Type B pancreatic cell (in vitro differentiated cells): Measurements from ENCODE around the gene AFMID. TPM values are rescaled to one million over a fixed set of nuclear protein-coding genes. Genes with fewer than 3 reads are reported as not detected.

Experiments used
- DNase-seq: peaks from one replicate; pipeline ENCODE4 v3.0.0; 2021; ENCODE audit warnings: mixed read lengths; ENCODE audit not compliant: unreplicated experiment; ENCODE audit errors: extremely low spot score
- H3K27ac Mint-ChIP-seq: 2 replicates; pipeline ENCODE4 v1.8.0; 2021; ENCODE audit warnings: mild to moderate bottlenecking, mixed read lengths
- H3K27me3 Mint-ChIP-seq: 2 replicates; pipeline ENCODE4 v1.8.0; 2021; ENCODE audit warnings: mixed read lengths
- H3K36me3 Mint-ChIP-seq: 2 replicates; pipeline ENCODE4 v1.8.0; 2021; ENCODE audit warnings: mixed read lengths
- H3K4me1 Mint-ChIP-seq: one replicate; pipeline ENCODE4 v1.8.0; 2021; ENCODE audit warnings: mixed read lengths; ENCODE audit not compliant: unreplicated experiment
- H3K4me3 Mint-ChIP-seq: 2 replicates; pipeline ENCODE4 v1.8.0; 2021; ENCODE audit warnings: mild to moderate bottlenecking, mixed read lengths
- H3K9me3 Mint-ChIP-seq: 2 replicates; pipeline ENCODE4 v1.8.0; 2021; ENCODE audit warnings: mixed read lengths
- total RNA-seq: library from RNA; stranded (reverse); gene quantifications from 2 replicates; pipeline ENCODE4 v1.2.1, GENCODE V29; 2021; ENCODE audit warnings: low replicate concordance
- TF ChIP-seq, protein P1 (sequence below): fragments of 200-600 bp; sonication (generic); conservative IDR thresholded peaks from 2 replicates; pipeline ENCODE4 v1.5.0; 2021; ENCODE audit warnings: antibody characterized with exemption, mild to moderate bottlenecking

The AFMID gene
- total RNA-seq, 1 donor from 2014 or later: 30.5 TPM

DNA sequence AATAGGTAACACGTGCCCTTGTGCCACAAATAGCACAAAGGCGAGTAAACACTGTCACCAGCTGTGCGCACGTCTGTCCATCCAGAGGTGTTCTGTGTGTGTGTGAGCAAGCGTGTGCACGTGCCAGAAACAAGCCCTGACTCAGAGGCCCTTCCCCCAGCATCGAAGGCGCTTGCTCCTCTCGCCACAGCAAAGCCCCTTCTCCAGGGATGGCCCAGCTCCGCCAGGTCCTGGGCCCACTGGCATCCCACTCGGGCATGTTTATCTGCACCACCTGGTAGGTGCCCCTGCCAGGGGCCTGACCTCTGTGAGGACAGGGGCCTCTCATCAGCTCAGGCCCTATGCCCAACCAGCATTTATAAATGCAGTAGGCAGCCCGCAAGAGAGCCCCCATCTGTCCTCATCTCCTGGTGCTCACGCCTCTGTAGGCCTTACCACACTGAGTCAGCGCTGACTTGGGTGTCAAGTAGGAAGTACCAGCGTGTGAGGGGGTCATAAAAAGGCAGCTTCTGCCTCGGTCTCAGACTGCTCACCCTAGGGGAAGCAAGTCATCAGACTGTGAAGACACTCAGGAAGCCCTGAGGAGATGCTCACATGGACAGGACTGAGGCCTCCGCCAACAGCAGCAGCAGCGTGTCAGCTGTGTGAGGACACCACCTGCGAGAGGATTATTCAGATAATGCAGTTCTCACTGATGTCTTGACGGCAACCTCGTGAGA lies 55.0 kb downstream of the AFMID start:
- H3K27ac Mint-ChIP-seq: no peak overlapping the region
- no peaks in the 10 kb centered on the region for H3K36me3 Mint-ChIP-seq
- H3K9me3 Mint-ChIP-seq: peaks cover 7% of the 10 kb centered on the region
- no peaks in the 10 kb centered on the region for H3K27me3 Mint-ChIP-seq
- TF ChIP-seq, protein P1, sequence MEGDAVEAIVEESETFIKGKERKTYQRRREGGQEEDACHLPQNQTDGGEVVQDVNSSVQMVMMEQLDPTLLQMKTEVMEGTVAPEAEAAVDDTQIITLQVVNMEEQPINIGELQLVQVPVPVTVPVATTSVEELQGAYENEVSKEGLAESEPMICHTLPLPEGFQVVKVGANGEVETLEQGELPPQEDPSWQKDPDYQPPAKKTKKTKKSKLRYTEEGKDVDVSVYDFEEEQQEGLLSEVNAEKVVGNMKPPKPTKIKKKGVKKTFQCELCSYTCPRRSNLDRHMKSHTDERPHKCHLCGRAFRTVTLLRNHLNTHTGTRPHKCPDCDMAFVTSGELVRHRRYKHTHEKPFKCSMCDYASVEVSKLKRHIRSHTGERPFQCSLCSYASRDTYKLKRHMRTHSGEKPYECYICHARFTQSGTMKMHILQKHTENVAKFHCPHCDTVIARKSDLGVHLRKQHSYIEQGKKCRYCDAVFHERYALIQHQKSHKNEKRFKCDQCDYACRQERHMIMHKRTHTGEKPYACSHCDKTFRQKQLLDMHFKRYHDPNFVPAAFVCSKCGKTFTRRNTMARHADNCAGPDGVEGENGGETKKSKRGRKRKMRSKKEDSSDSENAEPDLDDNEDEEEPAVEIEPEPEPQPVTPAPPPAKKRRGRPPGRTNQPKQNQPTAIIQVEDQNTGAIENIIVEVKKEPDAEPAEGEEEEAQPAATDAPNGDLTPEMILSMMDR: no peak
- no peak overlapping the region for H3K4me3 Mint-ChIP-seq
- peaks cover 5% of the 10 kb centered on the region for H3K4me1 Mint-ChIP-seq
- no peak for DNase-seq

DNA sequence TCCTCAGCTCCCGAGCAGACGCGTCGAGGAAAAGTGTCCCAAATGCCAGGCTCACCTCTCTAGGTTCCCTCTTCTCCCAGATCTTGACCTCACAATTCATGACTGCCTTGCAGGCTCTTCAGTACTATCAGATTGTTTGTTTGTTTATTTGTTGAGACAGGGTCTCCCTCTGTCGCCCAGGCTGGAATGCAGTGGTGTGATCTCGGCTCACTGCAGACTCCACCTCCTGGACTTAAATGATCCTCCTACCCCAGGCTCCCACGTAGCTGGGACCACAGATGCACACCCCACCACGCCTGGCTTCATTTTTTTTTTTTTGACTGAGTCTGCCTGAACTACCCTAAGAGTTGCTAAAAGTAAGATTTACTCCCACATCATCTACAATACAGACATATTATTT lies 60.1 kb downstream of the AFMID start:
- H3K27me3 Mint-ChIP-seq: no peaks in the 10 kb centered on the region
- no peak for DNase-seq
- no peak overlapping the region for H3K27ac Mint-ChIP-seq
- peaks cover 4% of the 10 kb centered on the region for H3K9me3 Mint-ChIP-seq
- H3K36me3 Mint-ChIP-seq: no peaks in the 10 kb centered on the region
- TF ChIP-seq, protein P1: no peak
- H3K4me3 Mint-ChIP-seq: no peak overlapping the region
- H3K4me1 Mint-ChIP-seq: no peaks in the 10 kb centered on the region

DNA sequence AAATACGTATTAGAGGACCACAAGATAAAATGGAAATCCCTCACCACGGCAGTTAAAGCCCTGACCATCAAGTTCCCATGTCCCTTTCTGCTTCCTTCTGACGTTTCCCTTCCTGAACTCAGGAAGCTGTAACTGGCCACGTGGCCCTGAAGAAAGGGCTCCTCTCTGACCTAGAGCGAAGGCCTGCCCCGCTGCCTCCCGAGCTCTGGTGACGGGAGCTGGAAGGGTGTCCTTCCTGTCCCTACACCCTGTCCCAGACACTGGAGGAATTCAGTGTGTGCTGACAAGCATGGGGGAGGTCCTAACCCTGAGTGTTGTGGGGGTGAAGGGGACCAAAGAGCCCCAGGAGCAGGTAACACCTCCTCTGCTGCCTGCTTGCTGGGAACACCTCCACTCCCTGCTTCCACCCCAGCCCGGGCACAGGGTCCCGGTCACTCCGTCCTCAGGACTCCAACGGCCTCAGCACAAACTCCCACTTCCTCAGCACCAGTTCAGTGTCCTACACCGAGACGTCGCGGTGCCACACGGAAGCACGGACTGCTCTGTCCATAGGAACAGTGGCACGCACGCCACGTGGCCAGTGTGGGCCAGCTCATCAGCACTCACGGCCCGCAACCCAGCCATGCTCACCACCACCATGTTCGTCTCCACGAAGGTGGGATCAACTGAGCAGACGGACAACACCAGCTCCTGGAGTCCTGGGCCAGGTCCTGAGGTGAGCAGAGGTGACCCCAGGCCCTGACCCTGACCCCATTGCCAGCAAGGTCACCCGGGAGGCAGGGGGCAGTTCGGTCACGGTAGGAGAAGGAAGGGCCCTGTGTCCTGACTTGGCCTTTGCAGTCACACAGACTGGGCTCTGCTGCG lies 61.1 kb downstream of the AFMID start:
- H3K27ac Mint-ChIP-seq: no peak overlapping the region
- no peaks in the 10 kb centered on the region for H3K36me3 Mint-ChIP-seq
- H3K27me3 Mint-ChIP-seq: no peaks in the 10 kb centered on the region
- H3K4me1 Mint-ChIP-seq: no peaks in the 10 kb centered on the region
- DNase-seq: no peak
- peaks cover 4% of the 10 kb centered on the region for H3K9me3 Mint-ChIP-seq
- TF ChIP-seq, protein P1: no peak
- H3K4me3 Mint-ChIP-seq: no peak overlapping the region

DNA sequence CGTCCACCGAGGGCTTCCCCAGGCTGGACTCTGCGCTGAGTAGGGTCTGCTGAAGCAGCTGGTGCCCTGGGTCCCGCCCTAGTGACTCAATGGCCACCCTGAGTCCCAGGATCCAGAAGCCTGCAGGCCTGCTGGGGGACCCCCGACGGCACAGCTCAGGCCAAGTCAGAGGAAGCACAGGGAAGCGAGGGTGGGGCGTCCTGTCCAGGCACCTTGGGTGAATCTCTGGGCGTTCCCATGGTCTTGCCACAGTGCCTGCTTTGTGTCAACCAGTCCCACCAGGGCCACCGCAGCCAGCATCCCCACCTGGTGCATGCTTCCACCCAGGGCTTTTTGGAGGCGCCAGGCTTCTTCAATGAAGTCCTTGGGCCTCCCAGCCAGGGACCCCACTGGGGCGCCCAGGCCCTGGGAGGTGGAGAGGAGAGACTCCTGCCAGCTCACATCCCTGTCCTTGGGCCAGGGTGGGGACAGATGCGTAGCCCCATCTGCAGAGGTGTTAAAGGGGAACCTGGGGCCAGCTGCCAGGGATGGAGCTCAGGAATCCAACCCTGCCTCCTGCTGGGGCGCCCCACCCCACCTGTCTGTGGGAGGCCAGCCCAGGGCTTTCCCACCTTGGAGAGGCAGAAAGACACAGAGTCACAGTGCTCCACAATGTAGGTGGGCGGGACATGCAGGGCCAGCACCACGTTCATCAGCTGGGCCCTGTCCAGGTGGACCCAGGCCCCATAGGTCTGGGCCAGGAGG lies 62.1 kb downstream of the AFMID start:
- no peak overlapping the region for H3K27ac Mint-ChIP-seq
- H3K4me3 Mint-ChIP-seq: no peak overlapping the region
- no peaks in the 10 kb centered on the region for H3K36me3 Mint-ChIP-seq
- H3K4me1 Mint-ChIP-seq: peaks cover 3% of the 10 kb centered on the region
- TF ChIP-seq, protein P1: no peak
- peaks cover 4% of the 10 kb centered on the region for H3K9me3 Mint-ChIP-seq
- DNase-seq: no peak
- no peaks in the 10 kb centered on the region for H3K27me3 Mint-ChIP-seq
